CD14-positive monocyte (primary cell): ENCODE results near the gene GJB6. TPM values are rescaled to one million over a fixed set of nuclear protein-coding genes. Genes with fewer than 3 reads are reported as not detected.

Source experiments
- DNase-seq, 3 donors: peaks; one replicate each; pipeline ENCODE4 v3.0.0-alpha.2; 2011 to 2022
- H2AFZ ChIP-seq: 2 replicates; pipeline ENCODE4 v1.6.0; 2012; ENCODE audit warnings: mild to moderate bottlenecking, low read depth, low read length, inconsistent platforms; ENCODE audit not compliant: insufficient read depth, poor library complexity, severe bottlenecking
- H3K27ac ChIP-seq, 2 donors: 1 replicate in 1 of 2; 2 replicates in 1 of 2; pipeline ENCODE4 v1.5.1; 2012 to 2013; ENCODE audit warnings: low read length in 2 of 2, control low read depth in 1 of 2, inconsistent platforms in 1 of 2, low read depth in 1 of 2, mild to moderate bottlenecking in 1 of 2
- H3K27me3 ChIP-seq, 2 donors: one replicate each; pipeline versions ENCODE4 v1.6.0 to v1.6.1; 2011 to 2013; ENCODE audit warnings: low read length in 2 of 2; ENCODE audit not compliant: control insufficient read depth in 2 of 2, insufficient read depth in 2 of 2
- H3K36me3 ChIP-seq, 2 donors: replicated peaks in 1 of 2; 1 replicate in 1 of 2; 2 replicates in 1 of 2; pipeline versions ENCODE4 v1.5.1 to v1.6.1; 2012 to 2013; ENCODE audit warnings: low read length in 2 of 2, control low read depth in 1 of 2, inconsistent platforms in 1 of 2, mild to moderate bottlenecking in 1 of 2; ENCODE audit not compliant: insufficient read depth in 2 of 2, control insufficient read depth in 1 of 2
- H3K4me1 ChIP-seq, 2 donors: 1 replicate in 1 of 2; 2 replicates in 1 of 2; pipeline versions ENCODE4 v1.5.1 to v1.6.1; 2012 to 2013; ENCODE audit warnings: low read length in 2 of 2, control low read depth in 1 of 2, inconsistent platforms in 1 of 2, mild to moderate bottlenecking in 1 of 2, moderate library complexity in 1 of 2; ENCODE audit not compliant: insufficient read depth in 2 of 2, control insufficient read depth in 1 of 2
- H3K4me2 ChIP-seq: replicated peaks from 2 replicates; pipeline ENCODE3; 2012; ENCODE audit warnings: low read length, moderate library complexity, mild to moderate bottlenecking; ENCODE audit not compliant: poor library complexity, severe bottlenecking; ENCODE audit errors: extremely low read depth
- H3K4me3 ChIP-seq, 3 experiments: fragments of 200-600 bp in 1 of 3; sonication (generic) in 1 of 3; replicated peaks in 1 of 3; 1 replicate in 2 of 3; 2 replicates in 1 of 3; pipeline ENCODE4 v1.5.1; 2011 to 2013; ENCODE audit warnings: low read length in 3 of 3, mild to moderate bottlenecking in 3 of 3, control low read depth in 2 of 3, low read depth in 2 of 3, inconsistent platforms in 1 of 3, moderate library complexity in 1 of 3
- H3K79me2 ChIP-seq: 2 replicates; pipeline ENCODE4 v1.6.0; 2012; ENCODE audit warnings: mild to moderate bottlenecking, control low read depth, inconsistent platforms, low read length, moderate library complexity; ENCODE audit not compliant: insufficient read depth
- H3K9ac ChIP-seq: 2 replicates; pipeline ENCODE4 v1.6.0; 2017; ENCODE audit warnings: low read length, mild to moderate bottlenecking; ENCODE audit not compliant: insufficient read depth, poor library complexity, severe bottlenecking
- H3K9me3 ChIP-seq, 2 donors: replicated peaks in 1 of 2; 1 replicate in 1 of 2; 2 replicates in 1 of 2; pipeline versions ENCODE4 v1.5.1 to v1.6.1; 2012 to 2013; ENCODE audit warnings: low read length in 2 of 2, control low read depth in 1 of 2; ENCODE audit not compliant: control insufficient read depth in 1 of 2, insufficient read depth in 1 of 2
- H4K20me1 ChIP-seq: 2 replicates; pipeline ENCODE4 v1.6.0; 2012; ENCODE audit warnings: mild to moderate bottlenecking, low read length, control low read depth, moderate library complexity; ENCODE audit not compliant: insufficient read depth
- H3K27ac Mint-ChIP-seq, 7 donors: one replicate each; pipeline ENCODE4 v1.8.0; 2020; ENCODE audit warnings: mild to moderate bottlenecking in 7 of 7, mixed read lengths in 7 of 7, moderate library complexity in 6 of 7, inconsistent platforms in 2 of 7
- H3K27me3 Mint-ChIP-seq, 3 donors: one replicate each; pipeline ENCODE4 v1.8.0; 2021 to 2022; ENCODE audit warnings: low read depth in 3 of 3, mild to moderate bottlenecking in 3 of 3, mixed read lengths in 3 of 3, moderate library complexity in 3 of 3, inconsistent platforms in 1 of 3
- H3K36me3 Mint-ChIP-seq, 2 donors: one replicate each; pipeline ENCODE4 v1.8.0; 2020; ENCODE audit warnings: mixed read lengths in 2 of 2, inconsistent platforms in 1 of 2, mild to moderate bottlenecking in 1 of 2
- H3K4me1 Mint-ChIP-seq: one replicate; pipeline ENCODE4 v1.8.0; 2020; ENCODE audit warnings: mild to moderate bottlenecking, mixed read lengths
- H3K4me3 Mint-ChIP-seq, 2 donors: one replicate each; pipeline ENCODE4 v1.8.0; 2020; ENCODE audit warnings: mild to moderate bottlenecking in 2 of 2, mixed read lengths in 2 of 2, moderate library complexity in 1 of 2
- H3K9me3 Mint-ChIP-seq, 7 donors: one replicate each; pipeline ENCODE4 v1.8.0; 2020 to 2022; ENCODE audit warnings: mixed read lengths in 7 of 7, mild to moderate bottlenecking in 6 of 7, moderate library complexity in 6 of 7, inconsistent platforms in 2 of 7
- WGBS: methylation state at CpG from one replicate; pipeline ENCODE4 v1.1.5; 2013; ENCODE audit warnings: missing lambda C conversion rate; ENCODE audit not compliant: insufficient coverage; 5-methylcytosine and 5-hydroxymethylcytosine counted together
- intact Hi-C, 2 donors: fragments of 100-400 bp; cut with micrococcal nuclease; formaldehyde crosslinking; loops; one replicate each; pipeline versions ENCODE4 v1.15.0 to v1.15.1; 2023
- polyA plus RNA-seq, 3 donors: library from polyadenylated mRNA; depleted of rRNA in 1 of 3; unstranded in 2 of 3; stranded (reverse) in 1 of 3; fragments of 300-500 nt in 2 of 3; fragments of >200 nt in 1 of 3; fragmentation: Illumina TruSeq in 2 of 3; gene quantifications; 1 replicate in 2 of 3; 2 replicates in 1 of 3; pipeline ENCODE4 v1.2.3, GENCODE V29; 2012 to 2021
- TF ChIP-seq, protein P1 (sequence below): fragments of 200-600 bp; IDR thresholded peaks from one replicate; pipeline ENCODE4 v1.8.0; 2022; ENCODE audit warnings: antibody characterized with exemption, mild to moderate bottlenecking

GJB6 gene
- polyA plus RNA-seq, 3 donors = 0.32 TPM; not detected in 2

DNA sequence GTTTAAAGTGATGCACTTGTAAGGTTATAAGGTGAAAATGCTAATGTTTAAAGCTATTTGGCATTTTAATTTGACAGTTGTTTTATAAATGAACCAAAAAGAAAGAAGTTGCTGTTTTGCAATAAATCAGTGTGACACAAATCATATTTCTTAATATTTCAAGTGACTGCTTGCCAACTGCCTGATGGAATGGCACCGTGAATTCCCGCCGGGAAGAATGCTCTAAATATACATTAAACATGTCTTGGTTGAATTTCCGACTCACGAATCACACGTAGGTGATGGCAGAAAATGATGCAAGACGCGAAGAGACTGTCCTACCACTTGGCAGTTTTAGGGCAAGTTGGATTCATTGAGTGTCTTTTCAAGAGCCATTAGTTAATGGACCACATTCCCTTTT lies 36.3 kb downstream of the GJB6 start:
- Histone ChIP-seq H3K4me1 (peaks cover 40 to 42% of the 10 kb centered on the region in 2 donors), H2AFZ (no peak overlapping the region), H3K9me3 (peaks cover 0 to 10% of the 10 kb centered on the region in 2 donors), H3K36me3 (no peaks in the 10 kb centered on the region), H3K27ac (no peak overlapping the region), H3K27me3 (peaks cover 46 to 51% of the 10 kb centered on the region in 2 donors), H3K4me3 (no peak overlapping the region), H4K20me1 (no peaks in the 10 kb centered on the region), H3K9ac (no peak overlapping the region), H3K79me2 (no peaks in the 10 kb centered on the region), H3K4me2 (no peak overlapping the region)
- Mint-ChIP-seq H3K4me1 (peaks cover 44% of the 10 kb centered on the region), H3K27me3 (peaks cover 40 to 57% (median 53%) of the 10 kb centered on the region in 3 donors), H3K4me3 (peak overlapping the region in 1 of 2 donors; percentile 89), H3K9me3 (peaks cover 3 to 24% (median 6%) of the 10 kb centered on the region in 7 donors), H3K27ac (peak overlapping the region in 1 of 7 donors; percentile 49), H3K36me3 (peaks cover 7 to 14% of the 10 kb centered on the region in 2 donors)
- intact Hi-C loops = loop anchor here (10.0 kb wide), 2 partner anchors 159 to 729 kb away; no protein-coding TSS in a partner anchor
- no CpG with 5 or more reads among the region's 8 CpGs for WGBS
- peak in 1 of 3 donors; percentile 38 for DNase-seq
- TF ChIP-seq, protein P1, sequence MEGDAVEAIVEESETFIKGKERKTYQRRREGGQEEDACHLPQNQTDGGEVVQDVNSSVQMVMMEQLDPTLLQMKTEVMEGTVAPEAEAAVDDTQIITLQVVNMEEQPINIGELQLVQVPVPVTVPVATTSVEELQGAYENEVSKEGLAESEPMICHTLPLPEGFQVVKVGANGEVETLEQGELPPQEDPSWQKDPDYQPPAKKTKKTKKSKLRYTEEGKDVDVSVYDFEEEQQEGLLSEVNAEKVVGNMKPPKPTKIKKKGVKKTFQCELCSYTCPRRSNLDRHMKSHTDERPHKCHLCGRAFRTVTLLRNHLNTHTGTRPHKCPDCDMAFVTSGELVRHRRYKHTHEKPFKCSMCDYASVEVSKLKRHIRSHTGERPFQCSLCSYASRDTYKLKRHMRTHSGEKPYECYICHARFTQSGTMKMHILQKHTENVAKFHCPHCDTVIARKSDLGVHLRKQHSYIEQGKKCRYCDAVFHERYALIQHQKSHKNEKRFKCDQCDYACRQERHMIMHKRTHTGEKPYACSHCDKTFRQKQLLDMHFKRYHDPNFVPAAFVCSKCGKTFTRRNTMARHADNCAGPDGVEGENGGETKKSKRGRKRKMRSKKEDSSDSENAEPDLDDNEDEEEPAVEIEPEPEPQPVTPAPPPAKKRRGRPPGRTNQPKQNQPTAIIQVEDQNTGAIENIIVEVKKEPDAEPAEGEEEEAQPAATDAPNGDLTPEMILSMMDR = no peak

DNA sequence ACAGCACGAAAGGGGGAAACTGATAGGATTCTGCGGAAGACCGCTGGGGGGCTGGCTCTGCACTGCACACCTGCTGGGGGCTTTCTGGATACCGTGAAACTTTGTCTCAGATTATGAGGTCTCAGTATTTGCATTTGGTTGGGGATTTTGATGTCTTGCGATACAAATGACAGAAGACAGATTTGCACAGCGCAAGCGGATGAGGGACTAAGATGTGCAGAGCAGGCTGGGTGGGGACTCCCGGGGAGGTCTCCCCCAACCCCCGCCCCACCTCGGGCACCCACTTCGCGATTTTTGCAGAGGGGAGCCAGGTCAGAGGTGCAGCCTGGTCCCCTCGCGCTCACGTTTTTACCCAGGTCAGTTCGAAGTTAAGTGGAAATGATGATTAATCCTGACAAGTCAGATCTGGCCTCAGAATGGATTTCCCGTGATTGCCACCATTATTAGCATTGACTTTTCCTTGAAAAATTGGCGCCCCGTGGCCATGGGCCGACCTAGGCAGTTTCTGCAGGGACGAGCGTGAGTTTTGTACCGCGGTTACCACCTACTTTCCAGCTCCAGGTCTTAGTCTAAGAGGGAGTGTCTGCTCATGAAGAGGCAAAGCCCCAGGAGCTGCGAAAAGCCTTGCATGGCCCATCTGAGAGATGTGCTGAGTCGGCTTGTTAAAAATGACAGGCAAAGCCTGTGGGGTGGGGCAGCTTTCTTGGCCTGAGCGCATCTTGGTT lies 38.0 kb downstream of the GJB6 start:
- H3K4me1 ChIP-seq = peaks cover 49 to 51% of the 10 kb centered on the region in 2 donors
- no peaks in the 10 kb centered on the region for H3K79me2 ChIP-seq
- peaks cover 55% of the 10 kb centered on the region for H3K4me1 Mint-ChIP-seq
- TF ChIP-seq, protein P1 = no peak
- peaks cover 42 to 60% (median 53%) of the 10 kb centered on the region in 3 donors for H3K27me3 Mint-ChIP-seq
- H3K27ac ChIP-seq = no peak overlapping the region
- intact Hi-C loops = loop anchor here (10.0 kb wide), 2 partner anchors 161 to 731 kb away; no protein-coding TSS in a partner anchor
- H3K4me3 ChIP-seq = peak overlapping the region in 2 of 3 experiments; percentile 27 to 73
- H3K9ac ChIP-seq = no peak overlapping the region
- DNase-seq = peak in 1 of 3 donors; percentile 71
- H3K9me3 Mint-ChIP-seq = peaks cover 5 to 28% (median 9%) of the 10 kb centered on the region in 7 donors
- no peak overlapping the region for H2AFZ ChIP-seq
- H3K4me3 Mint-ChIP-seq = peak overlapping the region; percentile 75 to 89
- peak overlapping the region in 1 of 7 donors; percentile 4 for H3K27ac Mint-ChIP-seq
- peak overlapping the region; percentile 82 for H3K4me2 ChIP-seq
- peaks cover 5 to 10% of the 10 kb centered on the region in 2 donors for H3K9me3 ChIP-seq
- H3K36me3 Mint-ChIP-seq = peaks cover 7 to 19% of the 10 kb centered on the region in 2 donors
- no peaks in the 10 kb centered on the region for H3K36me3 ChIP-seq
- peaks cover 47 to 53% of the 10 kb centered on the region in 2 donors for H3K27me3 ChIP-seq
- WGBS = 7% methylated on average over 22 of the region's 27 CpGs
- no peaks in the 10 kb centered on the region for H4K20me1 ChIP-seq
